PC-9 (cell line): ENCODE data around the gene CALY. TPM values are rescaled to one million over a fixed set of nuclear protein-coding genes. Genes with fewer than 3 reads are reported as not detected.

Experiments
- BruUV-seq: library from RNA; stranded (reverse); fragments of 400-500 nt; replicated peaks from 2 replicates; lab custom pipeline; 2021; lab: Mats Ljungman, UMichigan
- CTCF ChIA-PET: fragments of 300-600 bp; sonication (Branson Sonifier 250); formaldehyde crosslinking; loops from one replicate; lab custom pipeline; 2022; ENCODE audit warnings: antibody characterized with exemption; lab: Charles Lee
- POLR2A ChIA-PET: fragments of 300-600 bp; sonication (Branson Sonifier 250); formaldehyde crosslinking; loops from one replicate; lab custom pipeline; 2022; ENCODE audit warnings: antibody characterized with exemption; ENCODE audit not compliant: unreplicated experiment; lab: Charles Lee
- DNase-seq, 2 experiments: peaks; one replicate each; pipeline versions ENCODE4 v3.0.0 to v3.0.0-alpha.2; 2015 to 2022; ENCODE audit warnings: mixed read lengths in 1 of 2
- H2AFZ ChIP-seq: fragments of 200-600 bp; sonication (generic); 2 replicates; pipeline ENCODE4 v1.8.1; 2017; ENCODE audit warnings: antibody characterized with exemption
- H3F3A ChIP-seq: fragments of 200-600 bp; sonication (generic); 2 replicates; pipeline ENCODE4 v1.8.1; 2017; ENCODE audit warnings: antibody characterized with exemption, mild to moderate bottlenecking, low read depth; ENCODE audit not compliant: insufficient read depth
- H3K27ac ChIP-seq: fragments of 200-600 bp; sonication (generic); 2 replicates; pipeline ENCODE4 v1.6.1; 2016; ENCODE audit warnings: mixed run types
- H3K27me3 ChIP-seq: fragments of 200-600 bp; sonication (generic); 2 replicates; pipeline ENCODE4 v1.6.1; 2016; ENCODE audit warnings: low read depth, mixed run types; ENCODE audit not compliant: insufficient read depth
- H3K36me3 ChIP-seq: fragments of 200-600 bp; sonication (generic); 2 replicates; pipeline ENCODE4 v1.6.1; 2016; ENCODE audit warnings: low read depth, mixed run types
- H3K4me1 ChIP-seq: fragments of 200-600 bp; sonication (generic); replicated peaks from 2 replicates; pipeline ENCODE4 v1.6.1; 2016; ENCODE audit warnings: mixed run types; ENCODE audit not compliant: insufficient read depth
- H3K4me2 ChIP-seq: fragments of 200-600 bp; sonication (generic); 2 replicates; pipeline ENCODE4 v1.6.1; 2017; ENCODE audit warnings: mixed run types
- H3K4me3 ChIP-seq: fragments of 200-600 bp; sonication (generic); 2 replicates; pipeline ENCODE4 v1.6.1; 2016; ENCODE audit warnings: mixed run types
- H3K79me2 ChIP-seq: fragments of 200-600 bp; sonication (generic); 2 replicates; pipeline ENCODE4 v1.6.1; 2017; ENCODE audit warnings: low read depth, mixed run types
- H3K9me2 ChIP-seq: fragments of 200-600 bp; sonication (generic); 2 replicates; pipeline ENCODE4 v1.8.1; 2017; ENCODE audit warnings: mild to moderate bottlenecking; ENCODE audit not compliant: insufficient read depth
- H3K9me3 ChIP-seq: fragments of 200-600 bp; sonication (generic); 2 replicates; pipeline ENCODE4 v1.8.1; 2016; ENCODE audit warnings: low read depth; ENCODE audit not compliant: insufficient read depth
- H4K20me1 ChIP-seq: fragments of 200-600 bp; sonication (generic); 2 replicates; pipeline ENCODE4 v1.8.1; 2017; ENCODE audit not compliant: insufficient read depth
- CTCF ChIP-seq: fragments of 200-600 bp; sonication (generic); conservative IDR thresholded peaks from 2 replicates; pipeline ENCODE4 v1.6.1; 2017; ENCODE audit warnings: mixed run types, antibody characterized with exemption, mild to moderate bottlenecking, moderate library complexity
- EZH2 ChIP-seq: fragments of 200-600 bp; sonication (generic); IDR thresholded peaks from 2 replicates; pipeline ENCODE4 v1.8.0; 2017; ENCODE audit warnings: antibody characterized with exemption, low read depth
- intact Hi-C: fragments of 100-400 bp; cut with micrococcal nuclease; formaldehyde crosslinking; loops from one replicate; pipeline ENCODE4 v1.10.0; 2022; ENCODE audit not compliant: unreplicated experiment
- total RNA-seq: library from RNA; stranded (reverse); gene quantifications from 2 replicates; pipeline ENCODE4 v1.2.3, GENCODE V29; 2021

Gene CALY
- total RNA-seq, 1 experiment from 2014 or later: not detected

- Histone ChIP-seq H3K79me2 (no peaks in the 10 kb centered on the region), H3F3A (peaks cover 5% of the 10 kb centered on the region; the same call in 1 of the 2 replicates), H3K9me3 (no peaks in the 10 kb centered on the region), H3K36me3 (no peaks in the 10 kb centered on the region), H4K20me1 (no peaks in the 10 kb centered on the region), H3K4me3 (no peak overlapping the region), H3K9me2 (no peaks in the 10 kb centered on the region), H3K4me1 (peaks cover 6% of the 10 kb centered on the region), H3K4me2 (no peak overlapping the region), H2AFZ (no peak overlapping the region), H3K27ac (no peak overlapping the region), H3K27me3 (no peaks in the 10 kb centered on the region)
- DNase-seq: no peak
- intact Hi-C loops: loop anchor here (10.0 kb wide), 1 partner anchor 63 kb away; no protein-coding TSS in a partner anchor
- POLR2A ChIA-PET: no interaction called here
- CTCF ChIA-PET: no interaction called here
- no TSS peak for BruUV-seq
- TF ChIP-seq CTCF (no peak), EZH2 (no peak)
These were observed 48.7 kb downstream of the CALY start for GRCh38 chr10:133287832-133288500.

- ChIA-PET POLR2A (no interaction called here), CTCF (no interaction called here)
- H3K27me3 ChIP-seq: no peaks in the 10 kb centered on the region
- BruUV-seq: no TSS peak
- no peak for DNase-seq
- no peaks in the 10 kb centered on the region for H4K20me1 ChIP-seq
- H3K4me3 ChIP-seq: no peak overlapping the region
- H3K79me2 ChIP-seq: no peaks in the 10 kb centered on the region
- intact Hi-C loops: loop anchor here (10.0 kb wide), 1 partner anchor 62 kb away; no protein-coding TSS in a partner anchor
- no peaks in the 10 kb centered on the region for H3F3A ChIP-seq
- no peak overlapping the region for H3K27ac ChIP-seq
- H2AFZ ChIP-seq: no peak overlapping the region
- TF ChIP-seq EZH2 (no peak), CTCF (no peak)
- H3K4me2 ChIP-seq: no peak overlapping the region
- no peaks in the 10 kb centered on the region for H3K9me3 ChIP-seq
- H3K36me3 ChIP-seq: no peaks in the 10 kb centered on the region
- H3K4me1 ChIP-seq: 0 out of 2 replicates have a peak, but pooled peaks cover 1% of the 10 kb centered on the region
- no peaks in the 10 kb centered on the region for H3K9me2 ChIP-seq
These were observed 50.3 kb downstream of the CALY start for GRCh38 chr10:133286366-133286765.

GRCh38 chr10:133285217-133285616, 51.5 kb downstream of the CALY start:
- no peaks in the 10 kb centered on the region for H3K27me3 ChIP-seq
- TF ChIP-seq EZH2 (no peak), CTCF (no peak)
- no peak overlapping the region for H2AFZ ChIP-seq
- no peaks in the 10 kb centered on the region for H3K79me2 ChIP-seq
- H3K27ac ChIP-seq: no peak overlapping the region
- no peak overlapping the region for H3K4me3 ChIP-seq
- H3F3A ChIP-seq: peaks cover 2% of the 10 kb centered on the region; the same call in 1 of the 2 replicates
- ChIA-PET POLR2A (no interaction called here), CTCF (no interaction called here)
- H4K20me1 ChIP-seq: no peaks in the 10 kb centered on the region
- no peak for DNase-seq
- no peak overlapping the region for H3K4me2 ChIP-seq
- H3K9me2 ChIP-seq: no peaks in the 10 kb centered on the region
- no TSS peak for BruUV-seq
- no peaks in the 10 kb centered on the region for H3K9me3 ChIP-seq
- peaks cover 9% of the 10 kb centered on the region for H3K4me1 ChIP-seq
- intact Hi-C loops: loop anchor here (10.0 kb wide), 1 partner anchor 60 kb away; no protein-coding TSS in a partner anchor
- no peaks in the 10 kb centered on the region for H3K36me3 ChIP-seq
